ENCODE data around the gene MAML3.

MAML3 gene

GRCh38 chr4:139866276-139866962 lies 287.6 kb downstream of the MAML3 start:
- H3K4me3 ChIP-seq (ENCODE audit: low read length), result no peak overlapping the region
- H3K4me1 ChIP-seq (ENCODE audit: control insufficient read depth, low read length), result 0 out of 2 replicates have a peak, but pooled peaks cover 3% of the 10 kb centered on the region
- H3K36me3 ChIP-seq (ENCODE audit: control insufficient read depth, low read length), result no peaks in the 10 kb centered on the region
- H3K79me2 ChIP-seq (ENCODE audit: control insufficient read depth, low read length), result no peaks in the 10 kb centered on the region
- no peak overlapping the region for H3K4me2 ChIP-seq (ENCODE audit: low read length)
- TF ChIP-seq CTCF (IDR thresholded peaks at IDR 0.05; ENCODE audit: low read depth, low read length, poor library complexity, severe bottlenecking), result no peak
- TF ChIP-seq EZH2phosphoT487 (IDR thresholded peaks at IDR 0.05; ENCODE audit: borderline replicate concordance, low read length), result no peak
- H3K9me2 ChIP-seq (replicated peaks; ENCODE audit: control insufficient read depth, low read length), result no peaks in the 10 kb centered on the region
- H3K9me3 ChIP-seq (ENCODE audit: control insufficient read depth, insufficient read depth, low read length), result no peaks in the 10 kb centered on the region
- no peaks in the 10 kb centered on the region for H3F3A ChIP-seq (ENCODE audit: control insufficient read depth, insufficient read depth)
- H3K27ac ChIP-seq (ENCODE audit: low read depth, low read length), result no peak overlapping the region
- no peaks in the 10 kb centered on the region for H3K27me3 ChIP-seq (ENCODE audit: control insufficient read depth, low read length)
- no peaks in the 10 kb centered on the region for H4K20me1 ChIP-seq (ENCODE audit: control insufficient read depth, insufficient read depth, low read depth, low read length)

- no peaks in the 10 kb centered on the region for H3K36me3 ChIP-seq (ENCODE audit: control insufficient read depth, low read length)
- H3K27me3 ChIP-seq (ENCODE audit: control insufficient read depth, low read length), result no peaks in the 10 kb centered on the region
- no peaks in the 10 kb centered on the region for H4K20me1 ChIP-seq (ENCODE audit: control insufficient read depth, insufficient read depth, low read depth, low read length)
- no peaks in the 10 kb centered on the region for H3K9me3 ChIP-seq (ENCODE audit: control insufficient read depth, insufficient read depth, low read length)
- no peaks in the 10 kb centered on the region for H3F3A ChIP-seq (ENCODE audit: control insufficient read depth, insufficient read depth)
- no peaks in the 10 kb centered on the region for H3K79me2 ChIP-seq (ENCODE audit: control insufficient read depth, low read length)
- no peak overlapping the region for H3K4me3 ChIP-seq (ENCODE audit: low read length)
- no peak overlapping the region for H3K27ac ChIP-seq (ENCODE audit: low read depth, low read length)
- H3K9me2 ChIP-seq (replicated peaks; ENCODE audit: control insufficient read depth, low read length), result no peaks in the 10 kb centered on the region
- H3K4me2 ChIP-seq (ENCODE audit: low read length), result no peak overlapping the region
- TF ChIP-seq EZH2phosphoT487 (IDR thresholded peaks at IDR 0.05; ENCODE audit: borderline replicate concordance, low read length), result no peak
- TF ChIP-seq CTCF (IDR thresholded peaks at IDR 0.05; ENCODE audit: low read depth, low read length, poor library complexity, severe bottlenecking), result no peak
- 0 out of 2 replicates have a peak, but pooled peaks cover 3% of the 10 kb centered on the region for H3K4me1 ChIP-seq (ENCODE audit: control insufficient read depth, low read length)
These were observed 288.4 kb downstream of the MAML3 start for GRCh38 chr4:139865537-139865936.

GRCh38 chr4:139863531-139863930 lies 290.5 kb downstream of the MAML3 start:
- H3K4me2 ChIP-seq (ENCODE audit: low read length), result no peak overlapping the region
- no peaks in the 10 kb centered on the region for H3K36me3 ChIP-seq (ENCODE audit: control insufficient read depth, low read length)
- no peaks in the 10 kb centered on the region for H3K9me2 ChIP-seq (replicated peaks; ENCODE audit: control insufficient read depth, low read length)
- H3K79me2 ChIP-seq (ENCODE audit: control insufficient read depth, low read length), result no peaks in the 10 kb centered on the region
- H3K27ac ChIP-seq (ENCODE audit: low read depth, low read length), result no peak overlapping the region
- H3K9me3 ChIP-seq (ENCODE audit: control insufficient read depth, insufficient read depth, low read length), result no peaks in the 10 kb centered on the region
- H4K20me1 ChIP-seq (ENCODE audit: control insufficient read depth, insufficient read depth, low read depth, low read length), result no peaks in the 10 kb centered on the region
- no peaks in the 10 kb centered on the region for H3K4me1 ChIP-seq (ENCODE audit: control insufficient read depth, low read length)
- no peaks in the 10 kb centered on the region for H3F3A ChIP-seq (ENCODE audit: control insufficient read depth, insufficient read depth)
- TF ChIP-seq EZH2phosphoT487 (IDR thresholded peaks at IDR 0.05; ENCODE audit: borderline replicate concordance, low read length) (no peak), CTCF (IDR thresholded peaks at IDR 0.05; ENCODE audit: low read depth, low read length, poor library complexity, severe bottlenecking) (no peak)
- no peaks in the 10 kb centered on the region for H3K27me3 ChIP-seq (ENCODE audit: control insufficient read depth, low read length)
- no peak overlapping the region for H3K4me3 ChIP-seq (ENCODE audit: low read length)

All from DOHH2 (cell line).